Activated B cell treated with CpG ODN at 0.5 μM for 24 hours (primary cell): Measurements from ENCODE around the gene ZBED1. TPM values are rescaled to one million over a fixed set of nuclear protein-coding genes. Genes with fewer than 3 reads are reported as not detected.
"Not testable (repeated sequence)": the region's sequence is repeated elsewhere in the genome, so short reads cannot be mapped to it uniquely, and the experiment has no call there.

Source experiments
- ATAC-seq: fragments of 200-7000 bp; cut with Tn5 transposase; one replicate; pipeline ENCODE4 v1.10.0; 2021; ENCODE audit warnings: low read depth, mild to moderate bottlenecking, moderate library complexity
- CTCF ChIA-PET: fragments of 350-600 bp; sonication (Branson Sonifier 250); formaldehyde crosslinking; loops from one replicate; lab custom pipeline; 2021; ENCODE audit warnings: antibody characterized with exemption; lab: Charles Lee
- POLR2A ChIA-PET: fragments of 350-600 bp; sonication (Branson Sonifier 250); formaldehyde crosslinking; loops from one replicate; lab custom pipeline; 2021; ENCODE audit warnings: antibody characterized with exemption; lab: Charles Lee
- DNase-seq: peaks from one replicate; pipeline ENCODE4 v3.0.0; 2022
- H3K27ac Mint-ChIP-seq: one replicate; pipeline ENCODE4 v1.8.0; 2020; ENCODE audit warnings: mixed read lengths
- H3K27me3 Mint-ChIP-seq: one replicate; pipeline ENCODE4 v1.8.0; 2021; ENCODE audit warnings: mixed read lengths
- H3K36me3 Mint-ChIP-seq: one replicate; pipeline ENCODE4 v1.8.0; 2021; ENCODE audit warnings: low read depth, mixed read lengths
- H3K4me1 Mint-ChIP-seq: one replicate; pipeline ENCODE4 v1.8.0; 2021; ENCODE audit warnings: mixed read lengths
- H3K4me3 Mint-ChIP-seq: one replicate; pipeline ENCODE4 v1.8.0; 2020; ENCODE audit warnings: mild to moderate bottlenecking, mixed read lengths
- H3K9me3 Mint-ChIP-seq: one replicate; pipeline ENCODE4 v1.8.0; 2020; ENCODE audit warnings: mixed read lengths
- CTCF ChIP-seq: fragments of 200-600 bp; IDR thresholded peaks from one replicate; pipeline ENCODE4 v1.8.0; 2022; ENCODE audit warnings: antibody characterized with exemption, mild to moderate bottlenecking
- intact Hi-C: fragments of 100-400 bp; cut with micrococcal nuclease; formaldehyde crosslinking; loops from one replicate; pipeline ENCODE4 v1.15.1; 2024
- total RNA-seq: library from RNA; stranded (reverse); gene quantifications from 2 replicates; pipeline ENCODE4 v1.2.3, GENCODE V29; 2022

Gene ZBED1
- total RNA-seq, 1 donor from 2014 or later, result 50.1 TPM

GRCh38 chrX:2538031-2538757, 37.4 kb upstream of the ZBED1 start:
- no peak for ATAC-seq
- CTCF ChIA-PET, result no interaction called here
- intact Hi-C loops, result no loop called here

DNA sequence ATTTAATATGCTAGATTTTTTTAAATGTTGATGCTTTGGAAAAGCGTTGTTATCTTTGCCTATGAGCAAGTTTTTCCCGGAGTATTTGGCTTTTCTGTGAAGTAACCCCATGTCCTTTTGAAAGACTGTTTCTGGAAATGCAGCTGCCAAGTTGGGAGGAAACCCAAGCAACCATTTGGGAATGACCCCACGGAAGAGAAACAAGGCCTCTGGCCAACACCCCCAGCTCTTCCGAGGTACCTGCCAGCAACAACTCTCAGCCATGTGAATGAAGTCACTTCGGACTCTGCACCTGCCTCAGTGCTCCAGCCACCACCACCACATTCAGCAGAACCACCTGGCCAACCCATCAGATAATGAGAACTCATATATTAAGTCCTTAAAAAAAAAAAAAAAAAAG, 36.2 kb upstream of the ZBED1 start:
- TF ChIP-seq CTCF, result no peak
- H3K4me1 Mint-ChIP-seq, result peaks cover 2% of the 10 kb centered on the region
- no peaks in the 10 kb centered on the region for H3K36me3 Mint-ChIP-seq
- ChIA-PET CTCF (no interaction called here), POLR2A (no interaction called here)
- H3K27me3 Mint-ChIP-seq, result peaks cover 3% of the 10 kb centered on the region
- ATAC-seq, result no peak
- intact Hi-C loops, result no loop called here
- H3K27ac Mint-ChIP-seq, result no peak overlapping the region
- DNase-seq, result no peak
- peaks cover 2% of the 10 kb centered on the region for H3K9me3 Mint-ChIP-seq
- H3K4me3 Mint-ChIP-seq, result no peak overlapping the region

More at GRCh38 chrX:2538031-2538757, 37.4 kb upstream of the ZBED1 start:
- Mint-ChIP-seq H3K27ac (no peak overlapping the region), H3K27me3 (peaks cover 5% of the 10 kb centered on the region), H3K4me1 (peaks cover 2% of the 10 kb centered on the region), H3K4me3 (no peak overlapping the region), H3K36me3 (no peaks in the 10 kb centered on the region), H3K9me3 (peaks cover 2% of the 10 kb centered on the region)
- no peak for TF ChIP-seq CTCF
- POLR2A ChIA-PET, result no interaction called here
- DNase-seq, result no peak

- DNase-seq, result no peak
- H3K4me3 Mint-ChIP-seq, result no peak overlapping the region
- TF ChIP-seq CTCF, result no peak
- H3K27me3 Mint-ChIP-seq, result peaks cover 3% of the 10 kb centered on the region
- H3K27ac Mint-ChIP-seq, result no peak overlapping the region
- H3K36me3 Mint-ChIP-seq, result no peaks in the 10 kb centered on the region
- intact Hi-C loops, result no loop called here
- peaks cover 2% of the 10 kb centered on the region for H3K4me1 Mint-ChIP-seq
- peaks cover 2% of the 10 kb centered on the region for H3K9me3 Mint-ChIP-seq
- ChIA-PET CTCF (no interaction called here), POLR2A (no interaction called here)
- no peak for ATAC-seq
Measured at GRCh38 chrX:2536141-2536540, 35.4 kb upstream of the ZBED1 start.

- H3K4me3 Mint-ChIP-seq, H3K4me1 Mint-ChIP-seq, H3K27ac Mint-ChIP-seq, H3K27me3 Mint-ChIP-seq, H3K36me3 Mint-ChIP-seq, CTCF ChIA-PET, POLR2A ChIA-PET, H3K9me3 Mint-ChIP-seq, ATAC-seq, DNase-seq: not testable (repeated sequence)
- intact Hi-C loops, result loop anchor here (5.0 kb wide), 1 partner anchor 37 kb away; no protein-coding TSS in a partner anchor
Measured at GRCh38 chrX:2534261-2535021, 33.7 kb upstream of the ZBED1 start.

- intact Hi-C loops, result loop anchor here (5.0 kb wide), 1 partner anchor 36 kb away; no protein-coding TSS in a partner anchor
- ATAC-seq, result no peak
- H3K27ac Mint-ChIP-seq, result no peak overlapping the region
Measured at GRCh38 chrX:2533424-2533823, 32.6 kb upstream of the ZBED1 start.

More at GRCh38 chrX:2533424-2533823, 32.6 kb upstream of the ZBED1 start:
- Mint-ChIP-seq H3K36me3 (no peaks in the 10 kb centered on the region), H3K9me3 (peaks cover 2% of the 10 kb centered on the region), H3K4me1 (peaks cover 2% of the 10 kb centered on the region), H3K4me3 (no peak overlapping the region), H3K27me3 (peaks cover 3% of the 10 kb centered on the region)
- ChIA-PET POLR2A (no interaction called here), CTCF (no interaction called here)
- DNase-seq, result no peak
- TF ChIP-seq CTCF, result no peak
